K562 (cell line): ENCODE data around the gene TNFAIP1. TPM values are rescaled to one million over a fixed set of nuclear protein-coding genes. Genes with fewer than 3 reads are reported as not detected.
A peak's percentile ranks its signal among the peaks of the same experiment; 100 is the strongest.

ENCODE experiments used
- ARID2 ChIP-seq: fragments of 450-650 bp; IDR thresholded peaks from 2 replicates; pipeline ENCODE4 v1.6.1; 2017; ENCODE audit warnings: antibody characterized with exemption, mild to moderate bottlenecking
- ATF4 ChIP-seq: fragments of 450-650 bp; formaldehyde crosslinking; IDR thresholded peaks from 2 replicates; pipeline ENCODE4 v1.4.0; 2022; ENCODE audit warnings: mild to moderate bottlenecking, moderate library complexity
- CBFA2T2 ChIP-seq: fragments of 450-650 bp; conservative IDR thresholded peaks from 2 replicates; pipeline ENCODE4 v1.6.1; 2017; ENCODE audit warnings: mild to moderate bottlenecking
- E2F3 ChIP-seq: fragments of 250-450 bp; sonication (Bioruptor Pico); IDR thresholded peaks from 2 replicates; pipeline ENCODE4 v1.4.0; 2020; ENCODE audit warnings: mild to moderate bottlenecking
- FOXK2 ChIP-seq, 2 experiments: fragments of 450-650 bp; IDR thresholded peaks in 1 of 2; conservative IDR thresholded peaks in 1 of 2; 2 replicates each; pipeline ENCODE4 v1.6.1; 2016; ENCODE audit warnings: low read depth in 2 of 2, mild to moderate bottlenecking in 1 of 2
- HDAC6 ChIP-seq: IDR thresholded peaks from 2 replicates; pipeline ENCODE4 v1.6.1; 2012; ENCODE audit warnings: low read depth, mild to moderate bottlenecking, control low read depth, inconsistent platforms, low read length, moderate library complexity
- MXI1 ChIP-seq: IDR thresholded peaks from 2 replicates; pipeline ENCODE4 v1.6.1; 2011; ENCODE audit warnings: low read depth, mild to moderate bottlenecking, improper control_type of control experiment, low read length
- NFXL1 ChIP-seq: fragments of 450-650 bp; formaldehyde crosslinking; IDR thresholded peaks from 2 replicates; pipeline ENCODE4 v1.4.0; 2021; ENCODE audit warnings: mild to moderate bottlenecking
- PHF20 ChIP-seq: fragments of 450-650 bp; IDR thresholded peaks from 2 replicates; pipeline ENCODE4 v1.6.1; 2018; ENCODE audit not compliant: partially characterized antibody
- SP1 ChIP-seq: sonication (generic); formaldehyde crosslinking; IDR thresholded peaks from 2 replicates; pipeline ENCODE4 v1.8.1; 2022; ENCODE audit warnings: mild to moderate bottlenecking, missing genetic modification reagents
- ZNF140 ChIP-seq: fragments of 250-450 bp; sonication (Bioruptor Pico); IDR thresholded peaks from 2 replicates; pipeline ENCODE4 v1.8.0; 2021; ENCODE audit warnings: moderate library complexity, mild to moderate bottlenecking, inconsistent platforms
- ZNF263 ChIP-seq: sonication (generic); formaldehyde crosslinking; IDR thresholded peaks from 2 replicates; pipeline ENCODE4 v1.8.0; 2022; ENCODE audit warnings: mild to moderate bottlenecking, missing genetic modification reagents, borderline replicate concordance
- ZNF431 ChIP-seq: sonication (generic); formaldehyde crosslinking; IDR thresholded peaks from 2 replicates; pipeline ENCODE4 v1.8.0; 2022; ENCODE audit warnings: mild to moderate bottlenecking, missing genetic modification reagents
- ZNF436 ChIP-seq: fragments of 250-450, 450-650 bp; sonication (Bioruptor Pico); formaldehyde crosslinking; IDR thresholded peaks from 2 replicates; pipeline ENCODE4 v1.7.0; 2020; ENCODE audit warnings: mild to moderate bottlenecking
- ZNF583 ChIP-seq: fragments of 250-450 bp; sonication (Bioruptor Pico); IDR thresholded peaks from 2 replicates; pipeline ENCODE4 v1.4.0; 2020
- polyA plus RNA-seq, 8 experiments: library from polyadenylated mRNA; depleted of rRNA in 4 of 8; stranded (reverse) in 5 of 8; unstranded in 3 of 8; fragments of >200 nt; fragmentation: Nextera tagmentation in 2 of 8; fragmentation: Illumina TruSeq in 1 of 8; extraction: Ambion mirVana in 2 of 8; extraction: Trizol in 1 of 8; gene quantifications; 2 replicates each; pipeline versions ENCODE4 v1.2.1 to v1.2.3, GENCODE V29; 2011 to 2014; ENCODE audit warnings: inconsistent platforms in 1 of 8, missing spikeins in 1 of 8
- total RNA-seq, 7 experiments: library from RNA; depleted of rRNA in 6 of 7; stranded (reverse); fragments of >200 nt in 6 of 7; fragmentation: Illumina TruSeq in 2 of 7; extraction: Trizol in 2 of 7; gene quantifications; 2 replicates each; pipeline versions ENCODE4 v1.2.1 to v1.2.3, GENCODE V29; 2011 to 2021; ENCODE audit warnings: low replicate concordance in 1 of 7
- TF ChIP-seq, protein P1 (sequence below), 3 experiments: fragments of 200-800 bp in 1 of 3; fragments of 250-450 bp in 1 of 3; fragments of 450-650 bp in 1 of 3; sonication (Bioruptor Pico) in 1 of 3; sonication (Bioruptor generic) in 1 of 3; formaldehyde crosslinking in 1 of 3; IDR thresholded peaks; 2 replicates each; pipeline versions ENCODE4 v1.6.1 to v1.8.0; 2016 to 2022; ENCODE audit warnings: mild to moderate bottlenecking in 2 of 3, missing genetic modification characterization in 2 of 3, missing compliant biosample characterization in 1 of 3, moderate library complexity in 1 of 3
- TF ChIP-seq, protein P2 (sequence below): IDR thresholded peaks from 2 replicates; pipeline ENCODE4 v1.6.1; 2016; ENCODE audit warnings: missing genetic modification characterization, missing compliant biosample characterization
- TF ChIP-seq, protein P3 (sequence below): IDR thresholded peaks from 2 replicates; pipeline ENCODE4 v1.6.1; 2011; ENCODE audit warnings: borderline replicate concordance, low read depth, mild to moderate bottlenecking, moderate library complexity, low read length; ENCODE audit not compliant: insufficient read depth, poor library complexity, severe bottlenecking

Gene TNFAIP1
- total and polyA plus RNA-seq, 9 of the 15 experiments (the other 6 are each of a cell fraction or from before 2014, with no cell fraction given), result 2.1 to 20.1 (median 8.2) TPM

GRCh38 chr17:28318759-28319597 lies 16.6 kb upstream of the TNFAIP1 start, which contains the start of gene TMEM97 (continued):
- TF ChIP-seq PHF20 (peak; percentile 57), FOXK2 (conservative IDR thresholded peaks at IDR 0.05 in 1 of 2, IDR thresholded peaks at IDR 0.05 in 1 of 2; ENCODE audit: low read depth in 2 of 2) (peak in 1 of 2 experiments; percentile 63; a peak in 2 of 4 replicates), ZNF263 (CRISPR knock-in tag) (no peak), MXI1 (peak; percentile 43; the same call in 1 of the 2 replicates), ZNF140 (CRISPR knock-in tag) (no peak), NFXL1 (CRISPR knock-in tag) (no peak), SP1 (CRISPR knock-in tag) (peak; percentile 88), ATF4 (no peak), ZNF436 (CRISPR knock-in tag) (no peak), ARID2 (0 out of 2 replicates have a peak, but pooled peaks have one; percentile 19), HDAC6 (no peak), CBFA2T2 (no peak), ZNF583 (CRISPR knock-in tag) (no peak), E2F3 (CRISPR knock-in tag) (no peak), ZNF431 (peak; percentile 68)
- TF ChIP-seq, protein P1, sequence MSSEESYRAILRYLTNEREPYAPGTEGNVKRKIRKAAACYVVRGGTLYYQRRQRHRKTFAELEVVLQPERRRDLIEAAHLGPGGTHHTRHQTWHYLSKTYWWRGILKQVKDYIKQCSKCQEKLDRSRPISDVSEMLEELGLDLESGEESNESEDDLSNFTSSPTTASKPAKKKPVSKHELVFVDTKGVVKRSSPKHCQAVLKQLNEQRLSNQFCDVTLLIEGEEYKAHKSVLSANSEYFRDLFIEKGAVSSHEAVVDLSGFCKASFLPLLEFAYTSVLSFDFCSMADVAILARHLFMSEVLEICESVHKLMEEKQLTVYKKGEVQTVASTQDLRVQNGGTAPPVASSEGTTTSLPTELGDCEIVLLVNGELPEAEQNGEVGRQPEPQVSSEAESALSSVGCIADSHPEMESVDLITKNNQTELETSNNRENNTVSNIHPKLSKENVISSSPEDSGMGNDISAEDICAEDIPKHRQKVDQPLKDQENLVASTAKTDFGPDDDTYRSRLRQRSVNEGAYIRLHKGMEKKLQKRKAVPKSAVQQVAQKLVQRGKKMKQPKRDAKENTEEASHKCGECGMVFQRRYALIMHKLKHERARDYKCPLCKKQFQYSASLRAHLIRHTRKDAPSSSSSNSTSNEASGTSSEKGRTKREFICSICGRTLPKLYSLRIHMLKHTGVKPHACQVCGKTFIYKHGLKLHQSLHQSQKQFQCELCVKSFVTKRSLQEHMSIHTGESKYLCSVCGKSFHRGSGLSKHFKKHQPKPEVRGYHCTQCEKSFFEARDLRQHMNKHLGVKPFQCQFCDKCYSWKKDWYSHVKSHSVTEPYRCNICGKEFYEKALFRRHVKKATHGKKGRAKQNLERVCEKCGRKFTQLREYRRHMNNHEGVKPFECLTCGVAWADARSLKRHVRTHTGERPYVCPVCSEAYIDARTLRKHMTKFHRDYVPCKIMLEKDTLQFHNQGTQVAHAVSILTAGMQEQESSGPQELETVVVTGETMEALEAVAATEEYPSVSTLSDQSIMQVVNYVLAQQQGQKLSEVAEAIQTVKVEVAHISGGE (CRISPR knock-in tag; IDR thresholded peaks at IDR 0.05), result 0 out of 6 replicates have a peak, but pooled peaks of 1 of the 3 experiments have one; percentile 11
- TF ChIP-seq, protein P2, sequence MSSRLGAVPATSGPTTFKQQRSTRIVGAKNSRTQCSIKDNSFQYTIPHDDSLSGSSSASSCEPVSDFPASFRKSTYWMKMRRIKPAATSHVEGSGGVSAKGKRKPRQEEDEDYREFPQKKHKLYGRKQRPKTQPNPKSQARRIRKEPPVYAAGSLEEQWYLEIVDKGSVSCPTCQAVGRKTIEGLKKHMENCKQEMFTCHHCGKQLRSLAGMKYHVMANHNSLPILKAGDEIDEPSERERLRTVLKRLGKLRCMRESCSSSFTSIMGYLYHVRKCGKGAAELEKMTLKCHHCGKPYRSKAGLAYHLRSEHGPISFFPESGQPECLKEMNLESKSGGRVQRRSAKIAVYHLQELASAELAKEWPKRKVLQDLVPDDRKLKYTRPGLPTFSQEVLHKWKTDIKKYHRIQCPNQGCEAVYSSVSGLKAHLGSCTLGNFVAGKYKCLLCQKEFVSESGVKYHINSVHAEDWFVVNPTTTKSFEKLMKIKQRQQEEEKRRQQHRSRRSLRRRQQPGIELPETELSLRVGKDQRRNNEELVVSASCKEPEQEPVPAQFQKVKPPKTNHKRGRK, result no peak
- TF ChIP-seq, protein P3, sequence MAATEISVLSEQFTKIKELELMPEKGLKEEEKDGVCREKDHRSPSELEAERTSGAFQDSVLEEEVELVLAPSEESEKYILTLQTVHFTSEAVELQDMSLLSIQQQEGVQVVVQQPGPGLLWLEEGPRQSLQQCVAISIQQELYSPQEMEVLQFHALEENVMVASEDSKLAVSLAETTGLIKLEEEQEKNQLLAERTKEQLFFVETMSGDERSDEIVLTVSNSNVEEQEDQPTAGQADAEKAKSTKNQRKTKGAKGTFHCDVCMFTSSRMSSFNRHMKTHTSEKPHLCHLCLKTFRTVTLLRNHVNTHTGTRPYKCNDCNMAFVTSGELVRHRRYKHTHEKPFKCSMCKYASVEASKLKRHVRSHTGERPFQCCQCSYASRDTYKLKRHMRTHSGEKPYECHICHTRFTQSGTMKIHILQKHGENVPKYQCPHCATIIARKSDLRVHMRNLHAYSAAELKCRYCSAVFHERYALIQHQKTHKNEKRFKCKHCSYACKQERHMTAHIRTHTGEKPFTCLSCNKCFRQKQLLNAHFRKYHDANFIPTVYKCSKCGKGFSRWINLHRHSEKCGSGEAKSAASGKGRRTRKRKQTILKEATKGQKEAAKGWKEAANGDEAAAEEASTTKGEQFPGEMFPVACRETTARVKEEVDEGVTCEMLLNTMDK, result peak; percentile 7
